Dermis blood vessel endothelial cell (primary cell): ENCODE data around the gene RNF126. TPM values are rescaled to one million over a fixed set of nuclear protein-coding genes. Genes with fewer than 3 reads are reported as not detected.

ENCODE experiments used
- DNase-seq: peaks from one replicate; pipeline ENCODE4 v3.0.0; 2010
- total RNA-seq: library from RNA; depleted of rRNA; stranded (reverse); fragments of >200 nt; gene quantifications from 2 replicates; pipeline ENCODE4 v1.2.3, GENCODE V29; 2014

The RNF126 gene
- total RNA-seq, 1 donor from 2014 or later: 25.0 TPM

DNA sequence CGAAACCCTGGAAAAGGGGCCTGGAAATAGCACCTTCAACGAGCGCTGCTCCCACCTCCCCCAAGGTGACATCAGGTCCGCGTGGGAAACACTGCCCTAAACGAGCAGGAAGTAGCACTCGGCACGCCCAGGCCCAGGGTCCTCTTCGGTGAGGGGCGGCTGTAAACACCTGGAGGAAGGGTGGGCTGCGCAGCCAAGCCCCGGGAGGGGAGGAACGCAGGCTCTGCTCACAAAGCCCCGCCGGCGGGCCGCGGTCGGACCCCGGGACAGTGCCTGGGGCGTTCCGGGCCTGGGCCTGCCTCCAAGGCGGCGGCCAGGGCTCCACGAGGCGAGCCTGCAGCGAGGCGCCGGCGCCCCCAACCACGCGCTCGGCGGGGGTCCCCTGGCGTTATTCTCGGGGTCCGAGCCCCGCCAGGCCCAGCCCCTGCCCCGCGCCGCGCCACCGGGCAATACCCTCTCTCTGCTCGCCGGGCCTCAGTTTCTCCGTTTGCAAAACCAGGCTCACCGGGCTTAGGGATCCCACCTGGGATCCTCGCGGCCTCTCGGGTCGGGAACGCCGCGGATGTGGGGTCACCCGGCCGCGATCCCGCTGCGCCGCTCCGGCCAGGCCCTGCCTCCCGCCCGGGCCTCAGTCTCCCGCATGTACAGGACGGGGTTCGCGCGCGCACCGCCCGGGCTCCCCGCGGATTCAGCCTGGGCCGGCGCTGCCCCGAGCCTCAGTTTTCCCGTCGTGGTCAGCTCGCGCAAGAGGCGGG, 630 bp downstream of the RNF126 start:
- DNase-seq: peak; percentile 58

DNA sequence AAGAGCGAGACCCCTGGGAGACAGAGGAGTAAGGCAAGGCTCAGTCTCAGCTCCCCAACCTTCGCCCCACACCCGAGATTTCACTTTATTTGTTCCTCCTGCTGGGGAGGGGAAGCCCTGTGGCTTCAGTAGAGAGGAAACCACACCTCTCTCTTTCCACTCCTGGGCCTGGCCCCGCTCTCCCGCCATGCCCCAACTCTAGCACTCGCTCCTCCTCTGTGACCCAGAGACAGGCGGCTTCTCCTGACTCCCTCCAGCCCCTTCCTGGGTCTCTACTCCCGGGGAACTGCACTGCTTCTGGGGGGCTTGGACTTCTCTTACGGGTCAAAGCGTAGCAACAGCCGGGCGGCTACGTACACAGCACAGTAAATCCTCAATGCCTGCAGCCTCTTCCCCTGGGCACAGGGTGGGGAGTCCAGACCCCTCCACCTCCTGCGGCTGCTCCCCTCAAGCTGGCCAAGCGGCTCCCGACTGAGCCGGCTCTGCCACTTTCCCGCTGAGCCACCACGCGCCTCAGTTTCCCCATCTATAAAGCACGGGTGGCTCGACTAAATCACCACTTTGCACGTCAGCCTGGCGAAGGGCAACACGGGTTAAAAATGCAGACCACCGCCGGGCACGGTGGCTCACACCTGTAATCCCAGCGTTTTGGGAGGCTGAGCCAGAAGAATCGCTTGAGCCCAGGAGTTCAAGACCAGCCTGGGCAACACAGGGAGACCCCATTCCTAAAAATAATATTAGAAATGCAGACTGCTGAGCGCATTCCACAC, 1.4 kb downstream of the RNF126 start:
- peak; percentile 31 for DNase-seq

DNA sequence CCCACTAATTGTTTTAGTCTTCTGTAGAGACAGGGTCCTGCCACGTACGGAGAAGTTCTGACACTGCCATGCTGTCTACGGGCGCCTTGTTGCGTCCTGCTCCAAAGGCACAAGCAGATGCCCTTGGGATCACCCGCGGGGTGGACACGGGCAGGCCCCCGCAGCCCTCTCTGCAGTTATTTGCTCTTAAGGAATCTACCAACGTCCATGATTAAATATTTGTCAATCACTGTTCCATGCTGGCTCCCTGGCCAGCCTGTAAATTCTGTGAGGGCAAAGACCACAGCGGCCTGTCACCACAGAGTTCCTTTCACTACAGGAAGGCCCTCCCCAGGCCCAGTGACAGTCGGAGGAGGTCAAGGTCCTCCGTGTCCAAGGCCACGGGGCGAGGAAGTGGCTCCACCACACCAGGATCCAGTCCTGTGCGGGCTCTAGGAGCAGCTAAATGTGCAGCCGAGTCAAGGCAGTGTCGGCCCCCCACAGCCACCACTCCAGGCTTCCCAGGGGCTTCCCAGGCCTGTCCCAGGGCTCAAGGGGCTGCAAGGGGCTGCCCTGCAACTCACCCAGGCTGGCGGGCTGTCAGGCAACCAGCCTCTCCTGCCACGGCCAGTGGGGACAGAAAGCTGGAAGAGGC, 2.1 kb downstream of the RNF126 start:
- no peak for DNase-seq

DNA sequence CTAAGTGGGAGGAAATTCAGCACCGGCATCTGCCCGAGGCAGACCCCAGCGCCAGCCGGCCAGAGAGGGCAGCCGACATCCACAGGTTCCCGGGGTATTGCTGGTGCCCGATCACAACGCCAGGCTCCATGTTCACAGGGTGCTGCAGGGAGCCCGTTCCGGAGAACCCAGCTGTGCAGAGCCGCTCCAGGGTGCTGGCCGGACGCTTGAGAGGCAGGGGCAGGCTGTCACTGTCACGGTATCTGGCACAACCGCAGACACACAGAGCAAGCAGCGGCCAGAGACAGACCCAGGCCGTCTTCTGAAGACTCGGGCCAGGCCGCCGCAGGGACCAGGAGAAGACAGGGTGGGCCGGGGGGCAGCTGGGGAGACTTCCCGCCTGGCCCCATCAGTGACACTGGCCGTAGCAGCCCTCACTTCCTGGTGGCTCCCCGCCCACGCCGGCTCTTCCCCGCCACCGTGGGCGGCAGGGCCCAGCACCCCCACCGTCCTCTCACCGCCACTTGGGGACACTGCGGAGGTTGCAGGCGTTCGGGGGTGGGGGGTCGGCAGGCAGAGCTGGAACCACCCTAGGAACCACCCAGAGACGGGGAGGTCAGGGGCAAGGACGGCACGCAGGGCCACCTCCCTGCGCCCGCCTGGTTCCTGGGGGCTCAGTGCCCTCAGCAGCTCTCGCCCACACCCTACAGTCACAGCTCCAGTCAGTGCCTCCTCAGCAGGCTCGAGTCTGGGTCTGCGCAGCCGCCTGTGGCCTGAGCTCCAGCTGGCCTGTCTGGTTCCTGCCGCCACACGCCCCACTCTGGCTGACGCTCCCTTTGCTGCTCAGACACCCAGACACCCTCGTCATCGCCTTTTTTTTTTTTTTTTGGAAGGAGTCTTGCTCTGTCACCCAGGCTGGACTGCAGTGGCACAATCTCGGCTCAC, 3.8 kb downstream of the RNF126 start:
- no peak for DNase-seq

DNA sequence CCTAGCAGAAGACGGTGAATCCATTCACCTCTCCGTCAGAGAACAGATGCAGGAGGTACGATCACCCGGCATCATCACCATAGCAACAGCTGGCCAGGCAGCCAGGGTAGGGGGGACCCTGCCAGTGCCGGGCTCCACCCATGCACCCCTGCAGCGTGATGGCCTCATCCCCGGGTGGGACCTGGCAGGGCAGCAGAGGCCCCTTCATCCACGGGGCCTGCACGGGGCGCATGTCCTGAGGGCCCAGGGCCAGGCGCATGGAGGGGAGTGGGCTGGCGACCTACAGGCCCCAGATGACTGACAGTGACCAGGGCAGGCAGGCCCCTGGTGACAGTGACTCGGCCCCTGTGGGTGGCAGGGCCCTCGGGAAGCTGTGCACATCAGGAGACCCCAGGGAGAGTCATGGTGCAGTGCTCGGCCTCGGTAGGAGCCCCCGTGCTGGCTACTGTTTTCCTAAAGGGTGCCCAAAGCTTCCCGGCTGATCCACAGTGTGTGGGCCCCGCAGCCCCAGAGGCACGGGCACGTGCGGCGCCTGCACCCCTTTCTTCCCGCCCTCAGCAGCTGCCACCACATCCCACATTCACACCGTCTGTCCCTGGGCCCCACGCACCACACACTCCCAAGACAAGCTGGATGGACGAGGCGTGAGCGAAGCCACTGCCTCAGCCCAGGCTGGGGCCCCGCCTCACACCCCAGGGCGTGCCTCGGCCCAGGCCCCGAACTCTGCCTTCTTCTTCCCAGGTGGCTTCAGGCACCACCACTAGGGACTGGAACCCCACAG, 4.8 kb downstream of the RNF126 start:
- no peak for DNase-seq

DNA sequence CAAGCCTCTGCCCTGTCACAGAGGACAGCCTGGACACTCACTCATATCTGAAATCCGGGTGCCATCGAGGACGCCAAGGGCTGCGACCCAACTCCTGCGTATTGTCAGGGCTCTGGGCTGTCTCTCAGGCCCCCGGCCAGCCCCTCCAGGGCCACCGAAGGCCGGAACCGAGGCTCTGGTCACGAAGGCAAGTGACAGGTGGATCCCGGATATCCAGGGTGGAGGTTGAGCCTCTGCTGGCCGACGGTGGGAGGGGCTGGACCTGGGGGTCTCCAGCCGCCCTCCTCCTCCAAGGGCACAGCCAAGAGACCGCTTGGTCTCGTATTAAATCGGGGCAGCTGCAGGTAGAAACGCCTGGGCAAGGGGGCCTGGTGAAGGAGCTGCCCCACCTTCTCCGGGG, 5.4 kb downstream of the RNF126 start:
- DNase-seq: no peak

DNA sequence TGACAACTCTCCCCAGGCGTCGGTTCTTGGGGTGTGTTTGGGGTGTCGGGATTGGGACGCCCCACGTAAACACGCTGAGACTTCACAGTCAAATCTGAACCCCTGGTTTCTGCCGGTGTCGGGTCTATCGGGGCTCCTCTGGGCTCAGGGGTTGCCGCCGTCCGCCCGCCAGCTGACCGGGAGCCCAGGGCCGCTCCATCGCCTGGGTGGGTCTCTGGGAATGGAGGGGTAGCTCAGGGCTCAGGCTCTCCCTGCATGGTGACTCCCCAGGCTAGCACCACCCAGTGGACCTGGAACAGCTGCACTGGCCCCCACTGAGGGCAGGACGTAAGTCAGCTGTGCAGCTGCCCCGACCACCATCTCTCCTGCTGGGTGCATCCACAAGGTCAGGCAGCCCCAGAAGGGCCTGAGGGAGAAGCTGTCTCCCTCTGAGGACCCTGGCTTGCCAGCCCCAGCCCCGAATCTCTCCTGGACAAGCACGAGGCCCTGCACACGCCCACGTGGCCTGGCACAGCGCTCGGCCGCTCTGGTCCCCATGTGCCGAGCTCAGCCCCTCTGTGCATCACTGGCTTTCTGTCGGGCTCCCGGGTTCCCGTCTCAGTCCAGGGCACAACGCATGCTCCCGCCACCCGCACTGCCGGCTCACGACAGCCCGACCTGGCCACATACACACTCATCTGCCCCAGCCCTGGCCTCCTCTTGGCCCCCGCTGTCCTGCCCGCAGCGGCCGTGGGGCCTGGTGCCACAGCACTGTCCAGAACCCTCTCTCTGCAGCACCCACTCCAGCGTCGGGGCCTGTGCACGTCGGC, 6.1 kb downstream of the RNF126 start:
- DNase-seq: no peak

DNA sequence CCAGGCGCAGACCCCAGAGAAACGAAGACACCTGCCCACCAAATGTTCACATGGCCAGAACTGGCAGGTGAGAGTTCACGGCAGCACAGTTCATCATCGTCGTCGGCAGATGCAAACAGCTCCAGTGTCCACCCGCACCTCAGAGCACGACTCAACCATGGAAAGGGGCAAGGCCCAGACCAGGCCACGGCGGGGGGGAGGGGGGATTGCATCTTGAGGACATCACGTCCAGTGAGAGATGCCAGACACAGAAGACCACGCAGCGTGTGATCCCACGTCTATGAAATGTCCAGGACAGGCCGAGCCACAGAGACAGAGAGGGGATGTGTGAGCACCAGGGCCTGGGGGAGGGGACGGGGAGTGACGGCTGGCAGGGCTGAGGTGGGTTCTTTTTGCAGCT, 7.3 kb downstream of the RNF126 start:
- DNase-seq: no peak

DNA sequence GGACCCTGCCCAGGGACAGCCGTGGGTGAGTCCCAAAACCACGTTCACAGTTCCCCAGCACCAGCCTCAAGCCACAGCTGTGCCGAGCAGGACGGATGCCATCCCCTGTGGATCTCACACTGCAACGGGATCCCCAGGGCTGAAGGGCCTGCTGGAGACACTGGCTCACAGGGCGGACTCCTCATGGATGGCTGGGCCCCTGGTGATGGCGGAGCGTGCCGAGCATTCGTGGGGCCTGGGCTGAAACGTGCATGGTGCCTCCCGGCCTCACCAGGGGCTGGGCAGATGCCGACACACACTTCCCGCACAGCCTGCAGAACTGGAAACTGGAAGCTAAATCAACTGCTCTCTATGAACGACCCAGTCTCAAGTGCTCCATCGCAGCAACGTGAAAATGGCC, 9.6 kb downstream of the RNF126 start:
- DNase-seq: no peak

DNA sequence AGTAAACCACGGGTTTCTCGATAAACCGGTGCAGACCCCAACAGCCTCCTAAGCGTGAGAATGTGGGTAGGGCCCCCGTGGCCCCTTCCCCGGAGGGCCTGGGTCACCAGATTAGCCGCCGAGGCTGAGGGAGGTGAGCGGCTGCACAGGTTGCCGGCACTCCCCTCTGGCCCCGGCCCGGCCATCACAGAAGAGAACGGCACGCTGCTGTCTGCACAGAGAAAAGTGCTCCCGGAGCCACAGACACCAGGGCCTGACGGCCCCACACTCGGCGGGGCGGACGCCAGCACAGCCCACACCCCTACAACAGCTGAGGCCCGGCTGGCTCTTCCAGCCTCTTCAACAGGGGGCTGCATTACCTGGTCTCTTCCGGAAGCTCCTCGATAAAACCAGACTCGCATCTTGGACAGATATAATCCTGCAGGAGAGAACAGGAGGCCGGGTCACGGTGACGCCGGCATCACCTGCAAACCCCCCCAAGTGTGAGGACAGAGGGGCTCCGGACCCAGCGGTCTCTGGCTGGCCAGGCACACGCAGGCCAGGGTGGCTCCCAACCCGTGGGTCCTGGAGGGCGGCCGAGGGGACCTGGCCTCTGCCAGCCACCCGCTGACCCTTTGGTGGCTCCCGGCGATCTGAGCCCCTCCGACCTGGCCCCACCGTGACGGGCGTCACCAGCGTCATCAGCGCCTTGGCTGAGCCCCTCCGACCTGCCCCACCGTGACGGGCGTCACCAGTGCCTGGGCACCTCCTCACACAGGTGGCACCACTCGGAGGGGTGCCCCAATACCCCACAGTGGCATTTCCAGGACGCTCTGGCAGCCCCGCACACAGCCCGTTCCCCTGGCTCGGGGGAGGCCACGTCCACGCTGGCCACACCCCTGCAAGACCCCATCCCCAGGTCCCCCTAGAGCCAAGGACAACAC, 10.3 kb downstream of the RNF126 start:
- DNase-seq: no peak

DNA sequence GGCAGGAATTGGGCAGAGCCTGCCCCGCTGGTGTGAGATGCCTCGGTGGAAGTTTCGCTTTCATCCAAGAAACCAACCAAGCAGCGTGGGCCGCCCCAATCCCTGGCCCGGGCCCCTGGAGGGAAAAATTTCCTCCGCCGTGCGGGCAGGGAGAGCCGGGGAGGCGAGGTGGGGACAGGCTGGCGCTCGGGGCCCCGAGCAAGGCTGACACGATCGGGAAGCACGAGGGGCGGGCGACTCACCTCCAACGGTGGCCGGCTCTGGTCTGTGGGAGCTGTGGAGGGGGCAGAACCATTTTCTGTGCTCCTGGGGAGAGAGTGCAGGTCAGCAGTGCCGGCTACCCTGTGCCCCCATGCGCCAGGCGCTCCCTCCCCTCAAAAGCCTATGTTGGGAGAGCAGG, 11.0 kb downstream of the RNF126 start:
- DNase-seq: no peak

DNA sequence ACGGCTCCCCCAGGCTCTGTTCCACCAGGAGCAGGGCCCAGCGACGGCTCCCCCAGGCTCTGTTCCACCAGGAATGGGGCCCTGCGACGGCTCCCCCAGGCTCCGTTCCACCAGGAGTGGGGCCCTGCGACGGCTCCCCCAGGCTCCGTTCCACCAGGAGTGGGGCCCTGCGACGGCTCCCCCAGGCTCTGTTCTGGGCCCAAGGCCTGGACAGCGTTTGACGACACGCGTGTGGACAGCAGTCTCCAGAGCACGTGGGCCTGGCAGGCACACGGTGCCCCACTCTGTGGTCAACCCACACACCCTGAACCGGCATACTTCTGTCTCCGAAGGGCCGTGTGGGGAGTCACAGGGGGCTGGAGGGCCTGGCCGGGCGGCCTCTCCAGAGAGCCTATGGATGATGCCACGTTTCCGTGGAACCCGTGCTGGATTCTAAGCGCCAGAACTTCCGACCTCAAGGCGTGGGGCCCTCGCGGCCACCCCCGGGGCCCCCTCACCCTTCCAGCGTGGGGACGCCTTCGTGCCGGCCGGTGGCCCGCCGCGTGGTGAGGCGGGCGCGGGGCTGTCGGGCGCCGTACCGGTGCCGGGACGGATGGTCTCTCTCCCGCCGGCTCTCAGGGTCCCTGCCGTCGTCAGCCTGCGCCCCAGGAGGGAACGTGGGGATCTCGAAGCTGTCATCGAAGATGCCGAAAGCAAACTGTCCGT, 11.7 kb downstream of the RNF126 start:
- DNase-seq: no peak

DNA sequence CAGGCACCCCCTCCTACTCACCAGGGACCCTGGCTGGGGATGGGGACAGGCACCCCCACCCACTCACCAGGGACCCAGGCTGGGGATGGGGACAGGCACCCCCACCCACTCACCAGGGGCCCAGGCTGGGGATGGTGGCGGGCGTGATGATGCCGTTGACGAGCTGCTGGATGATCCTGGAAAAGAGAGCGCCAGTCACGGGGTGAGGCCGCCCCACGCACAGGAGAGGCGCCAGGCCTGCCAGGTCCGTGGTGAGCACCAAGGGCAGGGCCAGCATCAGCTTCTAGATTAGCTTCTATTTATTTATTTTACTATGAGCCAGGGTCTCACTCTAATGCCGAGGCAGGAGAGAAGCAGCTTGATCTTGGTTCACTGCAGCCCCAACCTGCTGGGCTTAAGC, 12.9 kb downstream of the RNF126 start:
- DNase-seq: no peak

DNA sequence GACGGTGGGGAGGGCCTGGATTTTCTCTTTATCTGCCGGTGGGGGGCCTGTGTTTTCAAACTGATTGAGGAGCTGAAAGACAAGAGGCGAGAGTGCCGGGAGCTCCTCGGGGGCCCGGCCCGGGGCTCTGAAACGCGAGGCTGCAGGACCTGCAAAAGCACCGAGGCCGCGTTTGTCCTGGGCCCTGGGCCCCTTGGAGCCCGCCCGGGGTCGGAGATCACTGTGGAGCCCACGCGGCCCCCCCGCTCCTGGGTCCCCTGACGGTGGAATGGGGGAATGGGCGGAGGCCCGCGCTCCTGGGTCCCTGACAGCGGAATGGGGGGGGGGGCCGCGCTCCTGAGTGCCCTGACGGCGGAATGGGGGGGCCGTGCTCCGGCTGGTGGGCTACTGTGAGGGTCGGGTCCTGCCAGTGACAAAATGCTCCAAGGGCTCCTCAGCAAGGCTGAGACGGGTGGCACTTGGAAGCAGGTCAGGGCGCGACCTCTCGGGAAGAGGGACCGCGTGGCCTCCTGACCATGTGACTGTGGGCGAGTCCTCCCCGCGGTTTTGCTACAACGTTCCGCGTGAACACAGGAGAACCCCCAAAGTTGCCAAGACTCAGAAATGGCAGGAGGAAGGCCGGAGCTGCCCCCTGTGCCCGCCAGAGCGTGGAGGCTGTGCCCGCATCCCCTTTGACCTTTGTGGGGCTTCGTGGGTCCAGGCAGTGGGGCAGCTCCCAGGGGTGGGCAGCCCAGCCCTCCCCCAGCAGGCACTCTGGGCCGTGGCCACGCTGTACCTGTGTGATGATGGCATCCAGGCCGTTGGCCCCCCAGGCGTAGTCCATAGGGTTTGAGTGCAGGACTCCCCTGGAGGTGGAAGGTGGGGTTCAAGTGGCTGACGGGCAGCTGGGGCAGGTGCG, 13.9 kb downstream of the RNF126 start:
- no peak for DNase-seq

DNA sequence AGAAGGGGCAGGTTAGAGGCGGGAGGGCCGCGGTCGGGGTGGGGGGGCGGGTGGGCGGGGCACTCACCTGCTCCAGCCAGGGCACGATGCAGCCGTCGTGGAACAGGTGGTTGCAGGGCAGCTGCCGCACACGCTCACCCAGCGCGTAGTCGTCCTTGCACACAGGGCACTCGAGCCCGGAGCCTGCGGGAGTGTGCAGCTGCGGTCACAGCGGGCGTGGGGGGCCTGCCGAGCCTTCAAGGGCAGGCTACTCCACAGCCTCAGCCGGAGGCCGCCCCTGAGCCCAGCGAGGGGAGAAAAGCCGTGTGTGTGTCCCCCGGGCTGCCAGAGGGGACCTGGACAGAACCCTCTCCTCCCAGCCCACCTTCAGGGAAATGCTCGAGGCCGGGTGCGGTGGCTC, 14.7 kb downstream of the RNF126 start:
- DNase-seq: no peak

DNA sequence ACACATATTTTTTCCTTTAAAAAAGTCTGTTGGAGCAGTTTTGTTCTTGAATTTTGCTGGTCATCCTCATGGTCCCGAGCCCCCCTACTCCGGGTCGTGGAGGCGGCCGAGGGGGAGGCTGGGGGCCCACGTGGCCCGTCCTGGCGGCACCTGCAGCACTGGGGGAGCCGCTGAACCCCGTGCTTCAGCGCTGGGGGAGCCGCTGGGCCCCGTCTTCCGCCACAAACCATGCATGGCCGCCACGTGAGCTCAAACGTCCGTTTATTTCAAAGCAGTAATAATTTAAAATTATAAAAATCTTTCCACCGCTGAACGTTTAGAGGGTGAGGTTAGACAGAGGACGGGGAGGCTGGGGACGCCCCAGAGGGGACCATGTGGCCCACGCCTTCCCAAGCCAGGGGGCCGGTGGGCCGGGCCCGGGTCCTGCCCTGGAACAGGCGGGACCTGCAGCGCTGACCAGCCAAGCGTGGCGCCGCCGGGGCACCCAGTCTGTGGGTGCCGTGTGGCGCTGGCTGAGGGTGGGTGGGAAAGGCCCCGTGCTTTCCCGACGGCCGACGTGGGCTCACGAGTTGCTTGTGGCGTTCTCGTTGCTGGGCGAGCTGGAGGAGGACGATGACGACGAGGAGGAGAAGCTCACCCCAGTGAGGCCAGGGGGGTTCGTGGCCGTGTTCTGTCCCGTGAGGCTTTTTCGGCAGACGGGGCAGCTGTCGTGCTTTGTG, 15.3 kb downstream of the RNF126 start:
- no peak for DNase-seq
